ENCODE measurements around the gene CDCA3.
A peak's percentile ranks its signal among the peaks of the same experiment; 100 is the strongest.

- TF ChIP-seq CTCF (IDR thresholded peaks at IDR 0.05) (peak in 2 of 6 experiments; percentile 5 to 14), POLR2A (IDR thresholded peaks at IDR 0.05) (no peak)
Measured at GRCh38 chr12:6827982-6828780, 22.9 kb downstream of the CDCA3 start, which contains the start of gene P3H3.

All from esophagus squamous epithelium (tissue), 4 donors.